DND-41 (cell line): ENCODE measurements around the gene PHACTR3.

Experiments
- ATAC-seq: fragments of 200-7000 bp; cut with Tn5 transposase; 3 replicates; pipeline ENCODE4 v1.9.1; 2021; ENCODE audit warnings: low read depth; ENCODE audit not compliant: insufficient read depth
- DNase-seq: peaks from one replicate; pipeline ENCODE4 v3.0.0-alpha.2; 2020
- H2AFZ ChIP-seq: 2 replicates; pipeline ENCODE4 v1.6.0; 2012; ENCODE audit warnings: low read depth, low read length
- H3K27ac ChIP-seq: 2 replicates; pipeline ENCODE4 v1.5.1; 2012; ENCODE audit warnings: low read length, inconsistent platforms
- H3K27me3 ChIP-seq: fragments of 200-600 bp; sonication (generic); 2 replicates; pipeline ENCODE4 v1.6.0; 2012; ENCODE audit warnings: low read length, mild to moderate bottlenecking, inconsistent platforms; ENCODE audit not compliant: insufficient read depth, poor library complexity
- H3K36me3 ChIP-seq: 2 replicates; pipeline ENCODE4 v1.5.1; 2012; ENCODE audit warnings: low read length, inconsistent platforms; ENCODE audit not compliant: insufficient read depth
- H3K4me1 ChIP-seq: 2 replicates; pipeline ENCODE4 v1.5.1; 2012; ENCODE audit warnings: mild to moderate bottlenecking, low read length; ENCODE audit not compliant: insufficient read depth
- H3K4me2 ChIP-seq: 2 replicates; pipeline ENCODE4 v1.6.0; 2012; ENCODE audit warnings: mild to moderate bottlenecking, moderate library complexity, low read length, inconsistent platforms; ENCODE audit not compliant: insufficient read depth
- H3K4me3 ChIP-seq, 2 experiments: fragments of 200-600 bp in 1 of 2; shearing (Covaris generic) in 1 of 2; 2 replicates each; pipeline ENCODE4 v1.5.1; 2012 to 2016; ENCODE audit warnings: inconsistent platforms in 2 of 2, low read length in 2 of 2, mild to moderate bottlenecking in 2 of 2, low read depth in 1 of 2, moderate library complexity in 1 of 2
- H3K79me2 ChIP-seq: 2 replicates; pipeline ENCODE4 v1.6.0; 2012; ENCODE audit warnings: low read length, inconsistent platforms; ENCODE audit not compliant: insufficient read depth
- H3K9ac ChIP-seq: 2 replicates; pipeline ENCODE4 v1.6.0; 2012; ENCODE audit warnings: low read depth, mild to moderate bottlenecking, inconsistent platforms, low read length, moderate library complexity
- H3K9me3 ChIP-seq: 2 replicates; pipeline ENCODE4 v1.5.1; 2012; ENCODE audit warnings: low read length, moderate library complexity, mild to moderate bottlenecking, inconsistent platforms; ENCODE audit not compliant: insufficient read depth, severe bottlenecking
- H4K20me1 ChIP-seq: 2 replicates; pipeline ENCODE4 v1.6.0; 2012; ENCODE audit warnings: low read length; ENCODE audit not compliant: insufficient read depth
- EZH2 ChIP-seq: IDR thresholded peaks from 3 replicates; pipeline ENCODE4 v1.6.1; 2012; ENCODE audit warnings: borderline replicate concordance, low read depth, mild to moderate bottlenecking, moderate library complexity, low read length, inconsistent platforms; ENCODE audit not compliant: severe bottlenecking
- TF ChIP-seq, protein P1 (sequence below): IDR thresholded peaks from 2 replicates; pipeline ENCODE4 v1.5.1; 2012; ENCODE audit warnings: borderline replicate concordance, low read length, moderate library complexity, mild to moderate bottlenecking; ENCODE audit not compliant: poor library complexity, severe bottlenecking; ENCODE audit errors: extremely low read depth

PHACTR3 gene

DNA sequence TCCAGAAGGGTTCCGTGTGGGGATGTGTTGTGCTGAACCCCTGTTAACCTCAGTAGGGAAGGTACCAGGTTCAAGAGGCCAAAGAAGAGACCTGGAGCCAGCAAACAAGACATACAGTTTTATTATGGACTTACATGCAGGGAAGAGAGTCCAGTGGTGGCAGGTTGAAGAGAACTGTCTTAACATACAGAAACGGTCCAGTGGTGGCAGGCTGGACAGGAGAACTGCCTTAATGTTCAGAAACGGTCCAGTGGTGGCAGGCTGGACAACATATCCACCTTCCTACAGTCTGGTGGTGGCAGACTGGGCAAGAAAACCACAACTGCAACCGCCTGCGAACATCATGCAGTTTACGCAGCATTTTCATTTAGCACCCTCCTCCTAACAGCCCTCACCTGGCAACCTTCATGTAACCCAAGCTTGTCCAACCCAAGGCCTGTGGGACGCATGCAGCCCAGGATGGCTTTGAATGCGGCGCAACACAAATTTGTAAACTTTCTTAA is 75.9 kb downstream of the PHACTR3 start:
- no peaks in the 10 kb centered on the region for H3K4me1 ChIP-seq
- ATAC-seq, result no peak

DNA sequence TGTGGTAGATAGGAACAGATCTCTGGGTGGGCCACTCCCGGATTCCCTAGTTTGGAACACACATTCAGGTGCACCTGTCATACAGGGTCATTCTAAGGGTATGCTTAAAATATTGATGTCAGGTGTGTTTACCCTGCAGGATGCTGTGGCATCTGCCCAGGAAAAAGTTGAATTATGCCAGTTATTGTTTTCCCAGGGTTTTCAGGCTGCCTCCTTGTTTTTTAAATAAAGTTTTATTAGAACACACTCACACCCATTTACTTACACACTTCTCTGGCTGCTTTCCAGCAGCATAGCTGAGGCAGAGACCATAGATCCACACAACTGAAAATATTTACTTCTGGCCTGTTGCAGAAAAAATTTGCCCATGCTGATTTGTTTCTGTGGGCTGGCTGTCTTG is 76.5 kb downstream of the PHACTR3 start:
- no peak for ATAC-seq
- Histone ChIP-seq H3K4me1 (no peaks in the 10 kb centered on the region), H3K79me2 (no peaks in the 10 kb centered on the region), H2AFZ (no peak overlapping the region), H3K36me3 (no peaks in the 10 kb centered on the region), H3K4me2 (no peak overlapping the region), H3K27me3 (peaks cover 22% of the 10 kb centered on the region), H3K4me3 (no peak overlapping the region), H3K9ac (no peak overlapping the region), H4K20me1 (peaks cover 6% of the 10 kb centered on the region; the same call in 1 of the 2 replicates), H3K27ac (no peak overlapping the region), H3K9me3 (no peaks in the 10 kb centered on the region)
- no peak for DNase-seq
- TF ChIP-seq EZH2, result no peak
- TF ChIP-seq, protein P1, sequence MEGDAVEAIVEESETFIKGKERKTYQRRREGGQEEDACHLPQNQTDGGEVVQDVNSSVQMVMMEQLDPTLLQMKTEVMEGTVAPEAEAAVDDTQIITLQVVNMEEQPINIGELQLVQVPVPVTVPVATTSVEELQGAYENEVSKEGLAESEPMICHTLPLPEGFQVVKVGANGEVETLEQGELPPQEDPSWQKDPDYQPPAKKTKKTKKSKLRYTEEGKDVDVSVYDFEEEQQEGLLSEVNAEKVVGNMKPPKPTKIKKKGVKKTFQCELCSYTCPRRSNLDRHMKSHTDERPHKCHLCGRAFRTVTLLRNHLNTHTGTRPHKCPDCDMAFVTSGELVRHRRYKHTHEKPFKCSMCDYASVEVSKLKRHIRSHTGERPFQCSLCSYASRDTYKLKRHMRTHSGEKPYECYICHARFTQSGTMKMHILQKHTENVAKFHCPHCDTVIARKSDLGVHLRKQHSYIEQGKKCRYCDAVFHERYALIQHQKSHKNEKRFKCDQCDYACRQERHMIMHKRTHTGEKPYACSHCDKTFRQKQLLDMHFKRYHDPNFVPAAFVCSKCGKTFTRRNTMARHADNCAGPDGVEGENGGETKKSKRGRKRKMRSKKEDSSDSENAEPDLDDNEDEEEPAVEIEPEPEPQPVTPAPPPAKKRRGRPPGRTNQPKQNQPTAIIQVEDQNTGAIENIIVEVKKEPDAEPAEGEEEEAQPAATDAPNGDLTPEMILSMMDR, result no peak

More for the DNA sequence above, 75.9 kb downstream of the PHACTR3 start:
- H3K36me3 ChIP-seq, result no peaks in the 10 kb centered on the region
- H3K4me2 ChIP-seq, result no peak overlapping the region
- H3K9me3 ChIP-seq, result no peaks in the 10 kb centered on the region
- H3K4me3 ChIP-seq, result no peak overlapping the region
- H2AFZ ChIP-seq, result no peak overlapping the region
- DNase-seq, result no peak
- H4K20me1 ChIP-seq, result peaks cover 6% of the 10 kb centered on the region; the same call in 1 of the 2 replicates
- H3K79me2 ChIP-seq, result no peaks in the 10 kb centered on the region
- no peak overlapping the region for H3K27ac ChIP-seq
- H3K9ac ChIP-seq, result no peak overlapping the region
- TF ChIP-seq EZH2, result no peak
- TF ChIP-seq, protein P1, result no peak
- peaks cover 25% of the 10 kb centered on the region for H3K27me3 ChIP-seq

DNA sequence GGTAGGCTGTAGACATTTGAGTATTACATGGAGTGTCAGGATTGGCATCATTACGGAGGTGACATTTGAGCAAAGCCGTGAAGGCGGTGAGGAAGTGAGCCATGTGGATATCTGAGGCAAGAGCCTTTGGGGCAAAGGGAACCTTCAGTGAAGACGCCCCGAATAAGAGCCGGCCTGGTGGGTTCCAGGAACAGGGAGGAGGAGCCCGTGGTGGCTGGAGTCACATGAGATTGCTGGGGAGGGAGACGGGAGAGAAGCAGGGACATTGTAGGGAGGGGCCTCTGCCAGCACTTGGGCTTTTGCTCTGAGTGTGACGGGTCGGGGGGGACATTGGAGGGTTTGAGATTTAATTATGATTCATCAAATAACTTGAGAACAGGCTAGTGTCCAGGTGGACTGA is 78.3 kb downstream of the PHACTR3 start:
- Histone ChIP-seq H3K9ac (no peak overlapping the region), H3K79me2 (no peaks in the 10 kb centered on the region), H3K9me3 (no peaks in the 10 kb centered on the region), H3K27me3 (peaks cover 22% of the 10 kb centered on the region), H4K20me1 (peaks cover 6% of the 10 kb centered on the region; the same call in 1 of the 2 replicates), H3K4me1 (no peaks in the 10 kb centered on the region), H3K4me2 (no peak overlapping the region), H3K4me3 (no peak overlapping the region), H2AFZ (no peak overlapping the region), H3K27ac (no peak overlapping the region), H3K36me3 (no peaks in the 10 kb centered on the region)
- TF ChIP-seq, protein P1, result no peak
- no peak for TF ChIP-seq EZH2
- ATAC-seq, result no peak
- no peak for DNase-seq

DNA sequence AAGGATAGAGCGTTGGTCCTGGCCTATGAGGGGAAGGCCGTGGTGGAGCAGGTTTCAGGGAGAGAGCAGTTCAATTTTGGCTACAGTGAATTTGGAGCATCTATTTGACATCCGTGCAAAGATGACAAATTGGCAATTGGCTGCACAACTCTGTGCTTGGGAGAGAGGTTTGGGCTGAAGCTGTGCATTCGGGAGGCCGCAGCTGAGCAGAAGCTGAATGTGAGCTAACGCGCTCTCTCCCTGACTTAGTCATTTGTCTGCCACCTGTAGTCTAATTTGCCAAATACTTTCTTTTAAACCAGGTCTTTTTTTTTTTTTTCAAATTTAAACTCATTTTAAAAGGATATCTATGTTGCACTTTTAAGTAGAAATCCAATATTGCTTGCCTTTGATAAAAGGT is 78.8 kb downstream of the PHACTR3 start:
- Histone ChIP-seq H3K4me1 (no peaks in the 10 kb centered on the region), H2AFZ (no peak overlapping the region), H3K79me2 (no peaks in the 10 kb centered on the region), H3K9ac (no peak overlapping the region), H4K20me1 (peaks cover 6% of the 10 kb centered on the region; the same call in 1 of the 2 replicates), H3K27ac (no peak overlapping the region), H3K36me3 (no peaks in the 10 kb centered on the region), H3K4me2 (no peak overlapping the region), H3K4me3 (no peak overlapping the region), H3K9me3 (no peaks in the 10 kb centered on the region), H3K27me3 (peaks cover 21% of the 10 kb centered on the region)
- ATAC-seq (no peak), DNase-seq (no peak)
- TF ChIP-seq, protein P1, result no peak
- no peak for TF ChIP-seq EZH2
